PFSK-1 (cell line): ENCODE data around the gene S100A5.

Experiments
- FOXP2 ChIP-seq: optimal IDR thresholded peaks from 2 replicates; pipeline ENCODE3; 2011; ENCODE audit warnings: borderline replicate concordance, control low read depth, inconsistent platforms; ENCODE audit not compliant: insufficient read depth; ENCODE audit errors: extremely low read length, extremely low read depth
- POLR2AphosphoS5 ChIP-seq: IDR thresholded peaks from 2 replicates; pipeline ENCODE4 v1.6.1; 2012; ENCODE audit warnings: low read depth, mild to moderate bottlenecking, control low read depth, low read length, moderate library complexity
- REST ChIP-seq, 2 experiments: IDR thresholded peaks; 2 replicates each; pipeline versions ENCODE4 v1.6.1 to v1.8.0; 2011 to 2012; ENCODE audit warnings: low read depth in 2 of 2, low read length in 2 of 2, control low read depth in 1 of 2, inconsistent platforms in 1 of 2, mild to moderate bottlenecking in 1 of 2, moderate library complexity in 1 of 2; ENCODE audit not compliant: insufficient read depth in 1 of 2
- SIN3A ChIP-seq: IDR thresholded peaks from 2 replicates; pipeline ENCODE4 v1.6.1; 2012; ENCODE audit warnings: mild to moderate bottlenecking, low read length, moderate library complexity, borderline replicate concordance; ENCODE audit not compliant: insufficient read depth
- TAF1 ChIP-seq: IDR thresholded peaks from 2 replicates; pipeline ENCODE4 v1.6.1; 2012; ENCODE audit warnings: low read length, control low read depth, borderline replicate concordance; ENCODE audit not compliant: insufficient read depth

S100A5 gene

GRCh38 chr1:153527683-153528040, 13.1 kb downstream of the S100A5 start:
- TF ChIP-seq REST (IDR thresholded peaks at IDR 0.05; ENCODE audit: insufficient read depth in 1 of 2, low read depth in 2 of 2, low read length in 2 of 2) = no peak

GRCh38 chr1:153527023-153527682, 13.6 kb downstream of the S100A5 start:
- no peak for TF ChIP-seq REST (IDR thresholded peaks at IDR 0.05; ENCODE audit: insufficient read depth in 1 of 2, low read depth in 2 of 2, low read length in 2 of 2)
- TF ChIP-seq TAF1 = no peak
- TF ChIP-seq SIN3A = no peak
- no peak for TF ChIP-seq FOXP2
- TF ChIP-seq POLR2AphosphoS5 = no peak

- no peak for TF ChIP-seq SIN3A
- no peak for TF ChIP-seq TAF1
- no peak for TF ChIP-seq REST (IDR thresholded peaks at IDR 0.05; ENCODE audit: insufficient read depth in 1 of 2, low read depth in 2 of 2, low read length in 2 of 2)
- no peak for TF ChIP-seq FOXP2
- TF ChIP-seq POLR2AphosphoS5 = no peak
These were observed 14.6 kb downstream of the S100A5 start for GRCh38 chr1:153526132-153526543.

- no peak for TF ChIP-seq REST (IDR thresholded peaks at IDR 0.05; ENCODE audit: insufficient read depth in 1 of 2, low read depth in 2 of 2, low read length in 2 of 2)
- no peak for TF ChIP-seq SIN3A
- TF ChIP-seq POLR2AphosphoS5 = no peak
- TF ChIP-seq TAF1 = no peak
- no peak for TF ChIP-seq FOXP2
These were observed 15.5 kb downstream of the S100A5 start for GRCh38 chr1:153525088-153525728.
